Stimulated activated CD8-positive, alpha-beta memory T cell treated with anti-CD3 and anti-CD28 coated beads, Interleukin-12 subunit alpha, Interleukin-12 subunit beta, amount 100 ng/mL, for 1 hour (primary cell): Measurements from ENCODE around the gene RPS5.
"Not testable (repeated sequence)": the region's sequence is repeated elsewhere in the genome, so short reads cannot be mapped to it uniquely, and the experiment has no call there.

Source experiments
- DNase-seq: peaks from one replicate; pipeline ENCODE4 v3.0.0-alpha.2; 2020; ENCODE audit warnings: low read depth

Gene RPS5

GRCh38 chr19:58356766-58357480 is 30.1 kb upstream of the RPS5 start:
- DNase-seq = no peak

- no peak for DNase-seq
These were observed 29.5 kb upstream of the RPS5 start for GRCh38 chr19:58357481-58358145.

- DNase-seq = no peak
These were observed 25.2 kb upstream of the RPS5 start for GRCh38 chr19:58361900-58362271.

GRCh38 chr19:58362272-58362994 is 24.6 kb upstream of the RPS5 start, which contains the start of gene ZNF497:
Gene ZNF497, minus strand, starts transcription at chr19:58362751. Its CDS starts 5,116 bp downstream, at chr19:58357635.
- peak; percentile 95 for DNase-seq

- DNase-seq = no peak
These were observed 22.9 kb upstream of the RPS5 start for GRCh38 chr19:58364146-58364545.

- no peak for DNase-seq
These were observed 20.3 kb upstream of the RPS5 start for GRCh38 chr19:58366585-58367430.

- no peak for DNase-seq
These were observed 19.2 kb upstream of the RPS5 start for GRCh38 chr19:58367698-58368454.

- no peak for DNase-seq
These were observed 18.3 kb upstream of the RPS5 start for GRCh38 chr19:58368561-58369360.

GRCh38 chr19:58372311-58373133 is 14.5 kb upstream of the RPS5 start:
- no peak for DNase-seq

GRCh38 chr19:58374200-58374599 is 12.9 kb upstream of the RPS5 start:
- DNase-seq = no peak

- DNase-seq = not testable (repeated sequence)
These were observed 10.3 kb upstream of the RPS5 start for GRCh38 chr19:58376724-58377123.

- DNase-seq = no peak
These were observed 7.8 kb upstream of the RPS5 start for GRCh38 chr19:58379246-58379645.

- DNase-seq = no peak
These were observed 6.9 kb upstream of the RPS5 start for GRCh38 chr19:58380037-58380661.

- DNase-seq = peak; percentile 94
These were observed 6.2 kb upstream of the RPS5 start, which contains the start of gene ZNF837 for GRCh38 chr19:58380662-58381459. Gene ZNF837, minus strand, starts transcription at chr19:58381030. Its CDS starts 11,698 bp downstream, at chr19:58369332.

GRCh38 chr19:58381460-58382212 is 5.4 kb upstream of the RPS5 start:
- no peak for DNase-seq

GRCh38 chr19:58382997-58383603 is 4.0 kb upstream of the RPS5 start:
- DNase-seq = no peak

GRCh38 chr19:58385313-58385890 is 1.7 kb upstream of the RPS5 start:
- DNase-seq = no peak
